Astrocyte of the spinal cord (primary cell): Measurements from ENCODE around the gene FAM3B.

ENCODE experiments used
- DNase-seq: peaks from one replicate; pipeline ENCODE4 v3.0.0; 2011; ENCODE audit warnings: low read depth, low spot score
- H3K4me3 ChIP-seq: 2 replicates; pipeline ENCODE4 v1.5.1; 2011; ENCODE audit warnings: low read depth, mild to moderate bottlenecking, low read length, moderate library complexity
- CTCF ChIP-seq: IDR thresholded peaks from 2 replicates; pipeline ENCODE4 v1.5.1; 2012; ENCODE audit warnings: low read depth, mild to moderate bottlenecking, low read length, inconsistent platforms
- in situ Hi-C: cut with HindIII; loops from 2 replicates; pipeline ENCODE4 v1.10.0; 2017; ENCODE audit warnings: low sequenced_read_pairs

The FAM3B gene

GRCh38 chr21:41369105-41369919 lies 52.7 kb downstream of the FAM3B start:
- DNase-seq: no peak
- no peak for TF ChIP-seq CTCF
- no peak overlapping the region for H3K4me3 ChIP-seq
- in situ Hi-C loops: no loop called here

GRCh38 chr21:41369920-41370839 lies 53.6 kb downstream of the FAM3B start:
- no peak overlapping the region for H3K4me3 ChIP-seq
- TF ChIP-seq CTCF: no peak
- no peak for DNase-seq
- in situ Hi-C loops: no loop called here

DNA sequence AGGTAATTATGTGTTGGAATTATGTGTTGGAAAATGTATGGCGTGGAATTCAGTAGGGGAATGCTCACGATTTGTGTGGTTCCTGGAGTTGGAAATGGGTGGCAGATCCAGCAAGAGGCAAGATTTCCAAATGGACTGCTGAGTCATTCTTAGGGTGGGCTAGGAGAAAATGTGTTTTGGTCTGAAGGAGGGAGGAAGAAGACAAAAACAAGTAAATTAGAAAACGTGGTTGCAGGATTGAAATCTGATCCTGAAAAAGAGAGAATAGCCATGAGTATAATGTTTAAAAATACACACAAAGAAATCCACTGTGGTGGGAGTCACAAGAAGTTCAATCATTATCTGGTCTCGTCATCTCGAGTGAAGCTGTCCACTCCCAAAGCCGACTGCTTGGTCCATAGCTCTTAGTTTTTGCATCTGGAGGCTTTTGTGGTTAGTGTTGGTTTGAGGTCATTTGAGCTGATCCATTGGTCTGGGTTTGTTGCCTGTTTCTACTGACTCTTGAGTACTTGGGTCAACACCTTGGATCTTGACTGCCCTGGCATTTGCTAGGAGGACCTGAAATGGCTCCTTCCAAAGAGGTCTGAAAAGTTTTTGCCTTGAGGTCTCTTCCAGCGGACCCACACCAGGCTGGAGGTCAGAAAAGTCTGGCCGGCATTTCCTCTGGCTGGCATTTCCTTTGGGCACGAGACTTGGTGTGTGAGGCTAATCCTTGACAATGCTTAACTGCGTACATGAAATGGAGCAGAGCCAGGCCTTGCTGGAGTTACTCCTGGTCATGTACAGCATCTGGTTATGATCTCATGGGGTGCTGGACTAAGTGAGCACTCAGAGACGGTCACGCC lies 54.5 kb downstream of the FAM3B start:
- DNase-seq: no peak
- in situ Hi-C loops: no loop called here
- no peak for TF ChIP-seq CTCF
- H3K4me3 ChIP-seq: no peak overlapping the region

DNA sequence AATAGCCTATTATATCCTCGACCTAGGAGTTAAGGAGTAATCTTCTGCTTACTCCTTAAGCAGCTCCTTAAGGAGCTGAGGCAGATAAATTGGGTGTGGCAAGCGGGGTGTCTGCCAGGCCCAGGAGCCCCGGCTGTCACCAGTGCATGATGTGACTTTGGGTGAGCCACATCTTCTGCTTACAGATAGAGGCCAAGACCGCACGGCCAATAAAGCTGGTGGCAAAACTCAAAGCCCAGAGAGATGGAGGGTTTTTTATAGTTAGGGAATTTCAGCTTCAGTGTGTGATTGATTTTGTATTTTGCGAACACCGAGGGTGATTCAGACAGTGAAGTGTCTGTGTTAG lies 55.1 kb downstream of the FAM3B start:
- in situ Hi-C loops: no loop called here
- no peak for TF ChIP-seq CTCF
- no peak overlapping the region for H3K4me3 ChIP-seq
- DNase-seq: no peak

- no peak overlapping the region for H3K4me3 ChIP-seq
- TF ChIP-seq CTCF: no peak
- in situ Hi-C loops: no loop called here
- no peak for DNase-seq
These were observed 56.7 kb downstream of the FAM3B start for GRCh38 chr21:41373253-41373652.

DNA sequence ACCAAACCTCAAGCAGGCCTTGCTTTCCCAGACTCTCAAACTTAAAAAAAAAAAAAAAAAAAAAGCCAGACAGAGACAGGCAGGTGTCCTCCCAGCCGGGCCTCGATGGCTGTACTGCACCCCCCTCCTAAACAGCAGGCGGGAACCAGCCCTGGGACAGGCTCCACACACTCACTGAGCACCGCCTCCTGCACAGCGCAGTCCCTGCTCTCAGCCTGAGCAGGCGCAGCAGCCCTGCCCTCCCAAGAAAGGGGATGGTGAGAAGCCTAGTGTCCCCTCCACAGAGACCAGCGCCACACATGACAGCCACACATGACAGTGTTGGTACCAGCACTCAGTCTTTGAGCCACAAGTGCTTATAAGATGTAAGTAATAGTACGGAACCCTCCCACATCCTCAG lies 57.2 kb downstream of the FAM3B start:
- H3K4me3 ChIP-seq: no peak overlapping the region
- DNase-seq: no peak
- no peak for TF ChIP-seq CTCF
- in situ Hi-C loops: no loop called here
